IPS-18c (cell line): ENCODE results near the gene OR52W1.
"Not testable (repeated sequence)": the region's sequence is repeated elsewhere in the genome, so short reads cannot be mapped to it uniquely, and the experiment has no call there.

ENCODE experiments used
- H3K4me3 ChIP-seq: 2 replicates; pipeline ENCODE4 v1.7.0; 2013; ENCODE audit warnings: low read depth, mild to moderate bottlenecking, low read length, moderate library complexity; ENCODE audit not compliant: insufficient read depth
- H3K9me3 ChIP-seq: one replicate; pipeline ENCODE4 v1.6.1; 2013; ENCODE audit warnings: mild to moderate bottlenecking, low read length, moderate library complexity; ENCODE audit not compliant: control insufficient read depth, insufficient read depth

Gene OR52W1

GRCh38 chr11:6240139-6240538 is 41.1 kb downstream of the OR52W1 start:
- Histone ChIP-seq H3K4me3 (no peak overlapping the region; the same call in 1 of the 2 replicates), H3K9me3 (no peaks in the 10 kb centered on the region)

DNA sequence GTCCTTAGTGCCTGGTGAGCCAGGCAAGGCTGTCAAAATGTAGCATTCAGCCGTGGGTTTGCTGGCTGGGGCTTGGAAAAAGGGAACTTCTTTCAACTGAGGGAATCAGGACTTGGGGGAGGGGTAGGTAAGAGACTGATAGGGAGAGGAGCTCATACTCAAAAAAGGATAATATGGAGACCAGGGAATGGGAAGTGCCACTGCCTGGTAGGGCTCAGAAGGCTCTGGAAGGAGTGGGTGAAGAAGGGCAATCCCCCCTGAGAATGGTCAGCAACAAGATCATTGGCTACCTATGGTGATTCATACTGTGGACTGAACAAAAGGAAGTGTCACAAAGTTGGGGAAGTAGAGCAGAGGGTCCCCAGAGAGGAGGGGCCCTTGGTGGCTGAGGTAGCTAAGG is 41.8 kb downstream of the OR52W1 start:
- H3K9me3 ChIP-seq: no peaks in the 10 kb centered on the region
- H3K4me3 ChIP-seq: no peak overlapping the region

DNA sequence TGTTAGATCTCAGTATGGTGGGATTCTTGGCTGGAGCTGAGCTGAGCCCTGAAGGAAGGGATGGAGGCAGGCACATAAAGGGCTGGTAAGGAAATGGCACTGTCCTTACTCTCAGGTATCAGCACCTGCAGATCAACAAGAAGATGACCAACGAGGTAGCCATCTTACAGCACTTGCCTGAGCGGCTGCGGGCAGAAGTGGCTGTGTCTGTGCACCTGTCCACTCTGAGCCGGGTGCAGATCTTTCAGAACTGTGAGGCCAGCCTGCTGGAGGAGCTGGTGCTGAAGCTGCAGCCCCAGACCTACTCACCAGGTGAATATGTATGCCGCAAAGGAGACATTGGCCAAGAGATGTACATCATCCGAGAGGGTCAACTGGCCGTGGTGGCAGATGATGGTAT is 42.3 kb downstream of the OR52W1 start:
- Histone ChIP-seq H3K4me3 (no peak overlapping the region), H3K9me3 (no peaks in the 10 kb centered on the region)

GRCh38 chr11:6245536-6245935 is 46.5 kb downstream of the OR52W1 start:
- H3K4me3 ChIP-seq: no peak overlapping the region

GRCh38 chr11:6248248-6248647 is 49.2 kb downstream of the OR52W1 start:
- H3K4me3 ChIP-seq: no peak overlapping the region
- no peaks in the 10 kb centered on the region for H3K9me3 ChIP-seq

More at GRCh38 chr11:6245536-6245935, 46.5 kb downstream of the OR52W1 start:
- H3K9me3 ChIP-seq: no peaks in the 10 kb centered on the region

GRCh38 chr11:6248897-6249296 is 49.9 kb downstream of the OR52W1 start:
- not testable (repeated sequence) for H3K9me3 ChIP-seq, H3K4me3 ChIP-seq
